ENCODE data around the gene PPP4R2. TPM values are rescaled to one million over a fixed set of nuclear protein-coding genes. Genes with fewer than 3 reads are reported as not detected.

Gene PPP4R2
- total and polyA plus RNA-seq, 4 donors = 17.1 to 105 (median 38.0) TPM

DNA sequence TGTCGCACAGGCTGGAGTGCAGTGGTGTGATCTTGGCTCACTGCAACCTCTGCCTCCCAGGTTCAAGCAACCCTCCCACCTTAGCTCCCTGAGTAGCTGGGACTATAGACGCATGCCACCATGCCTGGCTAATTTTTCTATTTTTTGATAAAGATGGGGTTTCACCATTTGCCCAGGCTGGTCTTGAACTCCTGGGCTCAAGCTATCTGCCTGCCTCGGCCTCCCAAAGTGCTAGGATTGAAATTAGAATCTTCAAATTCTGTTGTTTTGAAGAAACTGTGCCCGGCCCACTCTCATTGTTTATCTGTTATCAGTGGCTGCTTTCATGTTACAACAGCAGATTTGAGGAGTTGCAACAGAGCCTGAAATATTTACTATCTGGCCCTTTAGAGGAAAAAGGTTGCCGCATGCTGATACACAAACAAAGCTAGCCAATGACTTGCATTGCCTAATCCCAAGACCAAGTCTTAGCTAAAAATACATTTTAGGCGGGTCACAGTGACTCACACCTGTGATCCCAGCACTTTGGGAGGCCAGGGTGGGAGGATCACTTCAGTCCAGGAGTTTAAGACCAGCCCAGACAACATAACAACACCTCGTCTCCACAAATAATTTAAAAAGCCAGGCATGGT, 43.2 kb upstream of the PPP4R2 start:
- TF ChIP-seq, protein P1, sequence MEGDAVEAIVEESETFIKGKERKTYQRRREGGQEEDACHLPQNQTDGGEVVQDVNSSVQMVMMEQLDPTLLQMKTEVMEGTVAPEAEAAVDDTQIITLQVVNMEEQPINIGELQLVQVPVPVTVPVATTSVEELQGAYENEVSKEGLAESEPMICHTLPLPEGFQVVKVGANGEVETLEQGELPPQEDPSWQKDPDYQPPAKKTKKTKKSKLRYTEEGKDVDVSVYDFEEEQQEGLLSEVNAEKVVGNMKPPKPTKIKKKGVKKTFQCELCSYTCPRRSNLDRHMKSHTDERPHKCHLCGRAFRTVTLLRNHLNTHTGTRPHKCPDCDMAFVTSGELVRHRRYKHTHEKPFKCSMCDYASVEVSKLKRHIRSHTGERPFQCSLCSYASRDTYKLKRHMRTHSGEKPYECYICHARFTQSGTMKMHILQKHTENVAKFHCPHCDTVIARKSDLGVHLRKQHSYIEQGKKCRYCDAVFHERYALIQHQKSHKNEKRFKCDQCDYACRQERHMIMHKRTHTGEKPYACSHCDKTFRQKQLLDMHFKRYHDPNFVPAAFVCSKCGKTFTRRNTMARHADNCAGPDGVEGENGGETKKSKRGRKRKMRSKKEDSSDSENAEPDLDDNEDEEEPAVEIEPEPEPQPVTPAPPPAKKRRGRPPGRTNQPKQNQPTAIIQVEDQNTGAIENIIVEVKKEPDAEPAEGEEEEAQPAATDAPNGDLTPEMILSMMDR (IDR thresholded peaks at IDR 0.05; ENCODE audit: control extremely low read depth, extremely low read depth) = no peak
- no peak for ATAC-seq (ENCODE audit: insufficient read depth, low FRiP score)

GRCh38 chr3:72957297-72957696, 39.3 kb upstream of the PPP4R2 start:
- ATAC-seq (ENCODE audit: insufficient read depth, low FRiP score) (peak; percentile 16), DNase-seq (peak in 1 of 3 donors; percentile 35)
- 79 to 84% methylated on average over 8 of the region's 8 CpGs for WGBS, 2 donors
- no peak overlapping the region for H3K9ac ChIP-seq (ENCODE audit: insufficient read depth in 1 of 2, low read length in 2 of 2)
- H3K4me3 ChIP-seq = no peak overlapping the region
- peaks cover 0 to 6% (median 0%) of the 10 kb centered on the region in 4 donors for H3K36me3 ChIP-seq (ENCODE audit: control insufficient read depth in 4 of 4, insufficient read depth in 4 of 4, low read length in 4 of 4)
- TF ChIP-seq, protein P1 (IDR thresholded peaks at IDR 0.05; ENCODE audit: control extremely low read depth, extremely low read depth) = no peak
- no peaks in the 10 kb centered on the region for H3K27me3 ChIP-seq (ENCODE audit: control insufficient read depth in 3 of 3, insufficient read depth in 3 of 3, low read length in 2 of 3)
- peaks cover 0 to 12% (median 8%) of the 10 kb centered on the region in 5 donors for H3K4me1 ChIP-seq (ENCODE audit: control insufficient read depth in 5 of 5, insufficient read depth in 5 of 5, low read length in 5 of 5)
- no peaks in the 10 kb centered on the region for H3K9me3 ChIP-seq (ENCODE audit: control insufficient read depth in 4 of 4, insufficient read depth in 3 of 4, low read length in 3 of 4)
- H3K27ac ChIP-seq (ENCODE audit: low read depth in 1 of 2, low read length in 1 of 2) = no peak overlapping the region

More for the DNA sequence above, 43.2 kb upstream of the PPP4R2 start:
- DNase-seq = no peak
- Histone ChIP-seq H3K4me3 (no peak overlapping the region), H3K27me3 (ENCODE audit: control insufficient read depth in 3 of 3, insufficient read depth in 3 of 3, low read length in 2 of 3) (no peaks in the 10 kb centered on the region), H3K4me1 (ENCODE audit: control insufficient read depth in 5 of 5, insufficient read depth in 5 of 5, low read length in 5 of 5) (peaks cover 0 to 6% (median 0%) of the 10 kb centered on the region in 5 donors), H3K9me3 (ENCODE audit: control insufficient read depth in 4 of 4, insufficient read depth in 3 of 4, low read length in 3 of 4) (no peaks in the 10 kb centered on the region), H3K27ac (ENCODE audit: low read depth in 1 of 2, low read length in 1 of 2) (no peak overlapping the region), H3K9ac (ENCODE audit: insufficient read depth in 1 of 2, low read length in 2 of 2) (no peak overlapping the region), H3K36me3 (ENCODE audit: control insufficient read depth in 4 of 4, insufficient read depth in 4 of 4, low read length in 4 of 4) (peaks cover 0 to 2% (median 0%) of the 10 kb centered on the region in 4 donors)
- WGBS, 2 donors = 69 to 81% methylated on average over 7 of the region's 7 CpGs

- 98% methylated on average over 5 of the region's 5 CpGs for WGBS, 2 donors
- Histone ChIP-seq H3K27ac (ENCODE audit: low read depth in 1 of 2, low read length in 1 of 2) (peak overlapping the region in 1 of 2 donors; percentile 55), H3K4me1 (ENCODE audit: control insufficient read depth in 5 of 5, insufficient read depth in 5 of 5, low read length in 5 of 5) (peaks cover 0 to 12% (median 8%) of the 10 kb centered on the region in 5 donors), H3K4me3 (no peak overlapping the region), H3K9ac (ENCODE audit: insufficient read depth in 1 of 2, low read length in 2 of 2) (no peak overlapping the region), H3K27me3 (ENCODE audit: control insufficient read depth in 3 of 3, insufficient read depth in 3 of 3, low read length in 2 of 3) (no peaks in the 10 kb centered on the region), H3K36me3 (ENCODE audit: control insufficient read depth in 4 of 4, insufficient read depth in 4 of 4, low read length in 4 of 4) (peaks cover 0 to 6% (median 0%) of the 10 kb centered on the region in 4 donors), H3K9me3 (ENCODE audit: control insufficient read depth in 4 of 4, insufficient read depth in 3 of 4, low read length in 3 of 4) (no peaks in the 10 kb centered on the region)
- no peak for ATAC-seq (ENCODE audit: insufficient read depth, low FRiP score)
- TF ChIP-seq, protein P1 (IDR thresholded peaks at IDR 0.05; ENCODE audit: control extremely low read depth, extremely low read depth) = no peak
- no peak for DNase-seq
Observed at GRCh38 chr3:72959336-72959735, 37.3 kb upstream of the PPP4R2 start.
